ENCODE data around the gene PIP4K2A.

DNA sequence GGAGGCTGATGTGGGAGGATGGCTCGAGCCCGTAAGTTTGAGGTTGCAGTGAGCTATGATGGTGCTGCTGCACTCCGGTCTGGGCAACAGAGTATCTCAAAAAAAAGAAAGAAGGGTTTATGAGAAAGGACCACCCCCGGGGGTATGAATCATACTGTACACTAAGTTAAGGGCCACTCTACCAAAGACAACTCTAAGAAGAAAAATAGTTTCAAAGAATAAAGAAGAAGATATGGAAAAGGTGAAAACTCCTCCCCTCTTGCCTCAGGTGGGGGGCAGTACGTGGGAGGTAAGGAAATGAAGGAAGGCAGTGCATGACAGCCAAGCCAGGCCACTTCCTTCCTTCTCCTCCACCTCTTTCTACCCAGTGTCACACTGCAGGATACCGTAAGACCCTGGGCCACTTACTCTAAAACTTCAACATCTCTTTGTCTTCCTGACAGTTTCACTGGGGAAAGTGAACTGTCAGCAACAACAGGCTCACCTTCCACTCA lies 61.3 kb downstream of the PIP4K2A start:
- TF ChIP-seq, protein P1, sequence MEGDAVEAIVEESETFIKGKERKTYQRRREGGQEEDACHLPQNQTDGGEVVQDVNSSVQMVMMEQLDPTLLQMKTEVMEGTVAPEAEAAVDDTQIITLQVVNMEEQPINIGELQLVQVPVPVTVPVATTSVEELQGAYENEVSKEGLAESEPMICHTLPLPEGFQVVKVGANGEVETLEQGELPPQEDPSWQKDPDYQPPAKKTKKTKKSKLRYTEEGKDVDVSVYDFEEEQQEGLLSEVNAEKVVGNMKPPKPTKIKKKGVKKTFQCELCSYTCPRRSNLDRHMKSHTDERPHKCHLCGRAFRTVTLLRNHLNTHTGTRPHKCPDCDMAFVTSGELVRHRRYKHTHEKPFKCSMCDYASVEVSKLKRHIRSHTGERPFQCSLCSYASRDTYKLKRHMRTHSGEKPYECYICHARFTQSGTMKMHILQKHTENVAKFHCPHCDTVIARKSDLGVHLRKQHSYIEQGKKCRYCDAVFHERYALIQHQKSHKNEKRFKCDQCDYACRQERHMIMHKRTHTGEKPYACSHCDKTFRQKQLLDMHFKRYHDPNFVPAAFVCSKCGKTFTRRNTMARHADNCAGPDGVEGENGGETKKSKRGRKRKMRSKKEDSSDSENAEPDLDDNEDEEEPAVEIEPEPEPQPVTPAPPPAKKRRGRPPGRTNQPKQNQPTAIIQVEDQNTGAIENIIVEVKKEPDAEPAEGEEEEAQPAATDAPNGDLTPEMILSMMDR (IDR thresholded peaks at IDR 0.05) = no peak
- TF ChIP-seq POLR2A (IDR thresholded peaks at IDR 0.05) (no peak), POLR2AphosphoS5 (IDR thresholded peaks at IDR 0.05) (no peak)

All from breast epithelium (tissue), 3 donors.